NT2/D1 (cell line): ENCODE results near the gene CLIP2.
A peak's percentile ranks its signal among the peaks of the same experiment; 100 is the strongest.
"Not testable (repeated sequence)": the region's sequence is repeated elsewhere in the genome, so short reads cannot be mapped to it uniquely, and the experiment has no call there.

Experiments used
- DNase-seq: peaks from one replicate; pipeline ENCODE4 v3.0.0-alpha.2; 2011; ENCODE audit warnings: low read depth, low spot score
- H3K27me3 ChIP-seq: 2 replicates; pipeline ENCODE4 v1.6.0; 2011; ENCODE audit warnings: mild to moderate bottlenecking; ENCODE audit not compliant: insufficient read length, insufficient read depth
- H3K36me3 ChIP-seq: 2 replicates; pipeline ENCODE4 v1.6.1; 2011; ENCODE audit warnings: mild to moderate bottlenecking, low read length, mixed read lengths; ENCODE audit not compliant: insufficient read depth, insufficient read length
- H3K4me1 ChIP-seq: 2 replicates; pipeline ENCODE4 v1.5.1; 2011; ENCODE audit not compliant: insufficient read depth, insufficient read length
- H3K4me3 ChIP-seq: 2 replicates; pipeline ENCODE4 v1.5.1; 2011; ENCODE audit warnings: low read depth; ENCODE audit not compliant: insufficient read length
- H3K9ac ChIP-seq: 2 replicates; pipeline ENCODE4 v1.6.0; 2011; ENCODE audit warnings: low read depth; ENCODE audit not compliant: insufficient read length
- H3K9me3 ChIP-seq: 2 replicates; pipeline ENCODE4 v1.5.1; 2011; ENCODE audit warnings: mild to moderate bottlenecking, low read length; ENCODE audit not compliant: insufficient read depth
- SUZ12 ChIP-seq: IDR thresholded peaks from 2 replicates; pipeline ENCODE4 v1.6.1; 2011; ENCODE audit not compliant: insufficient read length, insufficient read depth; ENCODE audit errors: extremely low read depth
- YY1 ChIP-seq: IDR thresholded peaks from 2 replicates; pipeline ENCODE4 v1.6.1; 2011; ENCODE audit not compliant: insufficient read length, insufficient read depth
- ZNF274 ChIP-seq: IDR thresholded peaks from 2 replicates; pipeline ENCODE4 v1.6.1; 2011; ENCODE audit warnings: mild to moderate bottlenecking, low read depth, low read length

The CLIP2 gene

GRCh38 chr7:74289018-74289658 lies at the start of gene CLIP2:
CLIP2 (plus strand) TSS chr7:74289407; CDS start chr7:74317547, 28,140 bp downstream.
- TF ChIP-seq SUZ12, result no peak
- no peak for TF ChIP-seq ZNF274
- TF ChIP-seq YY1, result no peak
- H3K36me3 ChIP-seq, result peaks cover 4% of the 10 kb centered on the region
- no peak for DNase-seq
- no peaks in the 10 kb centered on the region for H3K9me3 ChIP-seq
- peaks cover 38% of the 10 kb centered on the region for H3K27me3 ChIP-seq
- H3K9ac ChIP-seq, result peak within 1 kb of the TSS; percentile 80
- H3K4me3 ChIP-seq, result peak within 1 kb of the TSS; percentile 75
- peaks cover 12% of the 10 kb centered on the region for H3K4me1 ChIP-seq

- no peaks in the 10 kb centered on the region for H3K9me3 ChIP-seq
- H3K27me3 ChIP-seq, result no peaks in the 10 kb centered on the region
- no peaks in the 10 kb centered on the region for H3K4me1 ChIP-seq
- TF ChIP-seq SUZ12 (no peak), ZNF274 (no peak), YY1 (no peak)
- no peak overlapping the region for H3K4me3 ChIP-seq
- peaks cover 89% of the 10 kb centered on the region for H3K36me3 ChIP-seq
- no peak for DNase-seq
- H3K9ac ChIP-seq, result no peak overlapping the region
These were observed 48.7 kb upstream of the CLIP2 start for GRCh38 chr7:74240482-74240881.

- TF ChIP-seq SUZ12 (no peak), ZNF274 (no peak), YY1 (no peak)
- Histone ChIP-seq H3K9me3 (no peaks in the 10 kb centered on the region), H3K4me1 (no peaks in the 10 kb centered on the region), H3K27me3 (no peaks in the 10 kb centered on the region), H3K9ac (no peak overlapping the region), H3K36me3 (peaks cover 84% of the 10 kb centered on the region), H3K4me3 (no peak overlapping the region)
- no peak for DNase-seq
These were observed 47.1 kb upstream of the CLIP2 start for GRCh38 chr7:74242122-74242443.

- Histone ChIP-seq H3K9ac (no peak overlapping the region), H3K27me3 (no peaks in the 10 kb centered on the region), H3K4me3 (no peak overlapping the region), H3K4me1 (no peaks in the 10 kb centered on the region), H3K9me3 (no peaks in the 10 kb centered on the region), H3K36me3 (peaks cover 78% of the 10 kb centered on the region)
- TF ChIP-seq ZNF274 (no peak), SUZ12 (no peak), YY1 (no peak)
- no peak for DNase-seq
These were observed 42.7 kb upstream of the CLIP2 start for GRCh38 chr7:74246497-74246896.

GRCh38 chr7:74248156-74248555 lies 41.1 kb upstream of the CLIP2 start:
- no peaks in the 10 kb centered on the region for H3K9me3 ChIP-seq
- DNase-seq, result no peak
- peaks cover 73% of the 10 kb centered on the region for H3K36me3 ChIP-seq
- TF ChIP-seq YY1 (no peak), SUZ12 (no peak)
- H3K4me3 ChIP-seq, result no peak overlapping the region
- H3K4me1 ChIP-seq, result no peaks in the 10 kb centered on the region
- H3K27me3 ChIP-seq, result no peaks in the 10 kb centered on the region
- H3K9ac ChIP-seq, result no peak overlapping the region

- H3K4me3 ChIP-seq, H3K9ac ChIP-seq, H3K27me3 ChIP-seq, H3K4me1 ChIP-seq, H3K9me3 ChIP-seq, DNase-seq: not testable (repeated sequence)
- peaks cover 70% of the 10 kb centered on the region for H3K36me3 ChIP-seq
These were observed 40.1 kb upstream of the CLIP2 start for GRCh38 chr7:74249058-74249457.

- Histone ChIP-seq H3K27me3 (no peaks in the 10 kb centered on the region), H3K4me3 (peak overlapping the region; percentile 95), H3K36me3 (peaks cover 41% of the 10 kb centered on the region), H3K4me1 (peaks cover 2% of the 10 kb centered on the region), H3K9me3 (no peaks in the 10 kb centered on the region), H3K9ac (peak overlapping the region; percentile 96)
- no peak for DNase-seq
- TF ChIP-seq SUZ12, result no peak
- no peak for TF ChIP-seq YY1
- no peak for TF ChIP-seq ZNF274
These were observed 36.3 kb upstream of the CLIP2 start for GRCh38 chr7:74252893-74253292.
